HG02970 (cell line): ENCODE measurements around the gene GPATCH3.
"Not testable (repeated sequence)": the region's sequence is repeated elsewhere in the genome, so short reads cannot be mapped to it uniquely, and the experiment has no call there.

Experiments
- ATAC-seq: cut with Tn5 transposase; IDR thresholded peaks from one replicate; pipeline ENCODE4 v1.9.1; 2021; ENCODE audit warnings: mild to moderate bottlenecking, moderate library complexity, moderate number of reproducible peaks; ENCODE audit not compliant: unreplicated experiment, low FRiP score

Gene GPATCH3

DNA sequence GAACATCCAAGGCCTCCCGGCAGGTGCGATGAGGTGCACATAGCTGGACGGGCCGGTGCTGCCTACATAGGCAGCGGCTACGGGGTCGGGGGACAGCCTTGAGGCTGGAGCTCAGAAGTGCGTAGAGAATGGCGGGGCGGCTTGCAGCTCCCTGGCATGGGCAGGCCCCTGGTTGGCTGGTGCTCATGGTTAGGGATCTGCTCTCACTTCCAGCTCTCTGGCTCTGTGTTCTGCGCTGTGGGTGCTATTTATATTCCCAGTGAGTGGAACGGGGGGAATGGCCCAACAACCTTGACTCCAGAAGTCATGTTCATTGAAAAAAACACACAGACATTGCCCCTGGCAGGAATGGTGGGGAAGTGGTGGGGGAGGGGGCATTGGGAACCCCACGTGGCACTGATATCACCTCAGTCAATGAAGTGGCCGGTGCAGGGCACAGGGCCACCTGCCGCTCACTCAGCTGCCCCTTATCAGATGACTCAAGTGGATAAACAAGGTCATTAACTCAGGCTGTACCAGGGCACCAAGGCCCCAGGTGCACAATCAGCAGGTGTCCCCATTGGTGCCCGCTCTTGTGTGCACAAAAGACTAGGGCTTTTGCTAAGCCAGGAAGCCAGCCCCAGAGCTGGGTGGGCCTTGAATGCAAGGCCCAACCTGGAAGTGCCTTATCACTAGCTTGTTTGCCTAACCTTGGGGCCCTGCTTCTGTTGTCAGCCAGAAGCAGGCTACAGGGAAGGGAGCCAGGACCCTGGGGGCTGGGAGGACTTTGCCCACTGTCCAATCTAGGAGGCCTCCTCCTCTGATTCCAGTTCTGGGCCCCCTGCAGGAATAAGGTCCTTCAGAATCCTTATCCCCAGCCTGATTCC is 13.7 kb upstream of the GPATCH3 start, which contains the start of gene NR0B2:
Gene NR0B2, minus strand, starts transcription at position 222 of the 866 bp plus-strand sequence. Its CDS starts 35 bp downstream, at position 187.
- no peak for ATAC-seq

- no peak for ATAC-seq
Observed at GRCh38 chr1:26913389-26913753, 13.1 kb upstream of the GPATCH3 start.

DNA sequence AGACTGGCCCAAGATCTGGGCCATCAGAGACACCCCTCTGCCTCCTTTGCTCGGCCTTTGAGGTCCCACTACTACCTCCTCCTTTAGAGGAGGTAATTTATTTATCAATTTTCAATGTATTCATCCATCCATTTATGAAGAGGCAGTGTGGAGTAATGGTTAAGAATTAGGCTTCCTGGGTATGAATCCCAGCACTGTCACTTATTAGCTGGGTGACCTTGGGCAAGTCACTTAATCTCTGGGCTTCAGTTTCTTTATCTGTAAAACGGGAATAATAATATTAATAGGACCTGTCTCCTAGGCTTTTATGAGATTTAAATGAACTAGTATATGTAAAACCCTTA is 11.9 kb upstream of the GPATCH3 start:
- ATAC-seq: no peak

GRCh38 chr1:26911399-26912146 is 11.3 kb upstream of the GPATCH3 start:
- ATAC-seq: no peak

- ATAC-seq: no peak
Observed at GRCh38 chr1:26910343-26911160, 10.3 kb upstream of the GPATCH3 start.

GRCh38 chr1:26909951-26910342 is 9.7 kb upstream of the GPATCH3 start:
- ATAC-seq: no peak

- no peak for ATAC-seq
Observed at GRCh38 chr1:26907071-26907917, 7.0 kb upstream of the GPATCH3 start.

DNA sequence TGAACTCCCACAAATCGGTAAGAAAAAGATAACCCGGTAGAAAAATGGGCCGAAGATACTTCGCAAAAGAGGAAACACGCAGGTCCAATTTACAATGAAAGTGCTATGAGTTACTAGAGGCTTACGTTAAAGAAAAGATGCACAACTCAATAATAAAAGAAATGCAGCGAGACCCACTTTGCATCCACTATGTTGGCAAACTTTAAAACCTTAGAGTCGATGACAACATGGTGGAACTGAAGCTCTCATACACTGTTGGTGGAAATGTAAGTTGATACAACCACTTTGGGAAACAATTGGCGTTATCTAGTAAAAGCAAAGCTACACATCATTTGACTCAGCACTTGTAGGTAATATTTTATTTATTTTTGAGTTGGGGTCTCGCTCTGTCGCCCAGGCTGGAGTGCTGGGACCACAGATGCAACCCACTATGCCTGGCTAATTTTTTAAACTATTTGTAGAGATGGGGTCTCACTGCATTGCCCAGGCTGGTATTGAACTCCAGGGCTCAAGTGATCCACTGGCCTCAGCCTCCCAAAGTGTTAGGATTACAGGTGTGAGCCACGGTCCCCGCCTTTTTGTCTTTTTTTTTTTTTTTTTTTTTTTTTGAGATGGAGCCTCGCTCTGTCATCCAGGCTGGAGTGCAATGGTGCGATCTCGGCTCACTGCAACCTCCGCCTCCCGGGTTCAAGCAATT is 696 bp upstream of the GPATCH3 start:
- no peak for ATAC-seq

GRCh38 chr1:26897351-26897750 is 2.9 kb downstream of the GPATCH3 start:
- no peak for ATAC-seq

DNA sequence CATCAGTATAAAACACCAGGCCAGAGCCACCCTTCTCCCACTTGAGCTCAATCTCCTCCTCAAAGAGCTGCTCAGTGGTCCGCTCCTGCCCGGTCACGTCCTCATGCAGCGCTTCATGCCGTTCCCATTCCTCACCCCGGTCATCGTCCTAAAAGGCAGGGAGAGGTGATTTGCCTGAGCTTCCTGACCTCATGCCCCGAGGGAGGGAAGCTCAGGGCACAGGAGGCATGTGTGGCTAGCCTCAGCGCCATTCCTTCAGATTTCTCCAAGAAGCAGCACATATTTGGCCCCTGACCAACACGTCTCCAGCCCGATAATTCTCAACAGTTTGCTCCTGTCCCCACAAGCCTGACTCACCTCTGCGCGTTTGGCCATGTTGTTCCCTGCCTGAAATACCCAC is 6.0 kb downstream of the GPATCH3 start:
- ATAC-seq: no peak

DNA sequence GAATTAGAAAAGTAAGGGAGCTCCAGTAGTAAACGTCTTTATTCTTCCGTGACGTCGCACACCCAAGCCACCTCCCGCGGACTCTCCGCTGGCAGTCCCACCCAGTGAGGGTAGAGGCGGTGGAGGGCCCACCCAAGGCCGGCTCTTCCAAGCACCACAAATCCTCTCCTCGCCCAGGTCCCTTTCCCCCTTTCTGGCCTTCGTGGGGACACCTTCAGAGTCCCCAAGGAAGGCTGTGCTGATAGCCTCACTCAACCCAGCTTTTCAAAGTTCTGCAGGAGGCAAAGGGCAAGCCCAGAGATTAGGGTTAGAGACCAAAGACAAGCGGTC is 9.8 kb downstream of the GPATCH3 start:
- ATAC-seq: no peak

DNA sequence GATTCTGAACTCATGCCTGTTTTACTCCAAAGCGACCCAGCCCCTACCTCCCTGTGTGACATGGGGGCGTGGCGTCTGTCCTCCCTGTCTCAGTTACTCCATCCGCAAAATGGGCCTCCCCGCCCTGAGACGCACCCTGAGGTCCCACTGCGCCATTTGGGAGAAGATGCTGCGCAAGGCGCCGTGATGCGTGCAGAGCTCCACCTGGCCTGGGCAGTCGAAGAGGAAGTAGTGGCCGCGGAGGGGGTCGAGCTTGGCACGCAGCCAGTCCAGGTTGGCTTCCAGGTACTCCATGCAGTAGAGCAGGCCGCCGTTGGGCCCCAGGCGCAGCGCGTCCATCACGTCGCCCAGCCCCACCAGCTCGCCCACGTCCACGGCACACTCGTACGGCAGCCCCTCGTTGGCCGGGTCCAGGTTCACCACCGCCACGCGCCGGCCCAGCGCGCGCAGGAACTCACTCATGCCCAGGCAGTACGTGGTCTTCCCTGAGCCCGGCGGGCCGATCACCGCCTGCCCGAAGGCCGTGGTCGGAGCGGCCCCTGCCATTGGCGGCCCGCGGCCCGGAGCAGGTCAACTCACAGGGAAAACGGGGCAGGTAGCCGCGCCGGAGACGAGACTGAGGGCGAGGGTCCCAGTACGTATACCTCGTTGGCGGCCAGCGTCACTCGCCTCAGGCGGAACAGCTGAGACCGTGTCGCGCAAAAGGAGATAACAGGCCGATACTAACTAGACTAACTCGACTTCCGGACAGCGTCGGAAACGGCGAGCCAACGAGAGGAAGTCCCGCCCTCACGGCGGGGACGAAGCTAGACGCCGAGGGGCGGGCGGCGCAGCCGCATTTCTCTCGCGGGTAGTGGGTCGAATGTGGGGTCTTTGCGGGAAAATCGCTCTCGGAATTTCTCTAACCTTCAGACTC is 10.5 kb downstream of the GPATCH3 start, which contains the start of gene GPN2:
Gene GPN2, minus strand, starts transcription at position 733 of the 916 bp plus-strand sequence. Its CDS starts 187 bp downstream, at position 546.
- ATAC-seq: peak; percentile 77

GRCh38 chr1:26888231-26888630 is 12.0 kb downstream of the GPATCH3 start:
- no peak for ATAC-seq

DNA sequence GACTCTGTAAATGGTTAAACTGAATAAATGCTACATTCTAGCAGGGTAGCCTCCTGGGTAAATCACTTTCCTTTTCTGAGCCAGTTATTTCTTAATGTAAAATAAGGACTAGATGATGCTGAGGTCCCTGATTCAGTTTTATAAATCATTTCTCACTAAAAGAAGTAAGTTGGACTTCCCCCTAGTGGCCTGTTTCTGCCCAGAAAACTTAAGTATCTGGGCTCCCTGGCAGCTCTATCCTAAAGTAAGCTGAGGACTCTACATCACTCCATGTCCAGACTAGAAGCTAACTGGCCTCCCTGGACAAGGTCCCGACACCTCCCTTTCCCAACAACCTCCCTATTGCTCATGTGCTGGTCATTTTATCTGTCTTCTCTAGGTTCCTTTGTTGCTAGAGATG is 13.1 kb downstream of the GPATCH3 start:
- ATAC-seq: no peak

DNA sequence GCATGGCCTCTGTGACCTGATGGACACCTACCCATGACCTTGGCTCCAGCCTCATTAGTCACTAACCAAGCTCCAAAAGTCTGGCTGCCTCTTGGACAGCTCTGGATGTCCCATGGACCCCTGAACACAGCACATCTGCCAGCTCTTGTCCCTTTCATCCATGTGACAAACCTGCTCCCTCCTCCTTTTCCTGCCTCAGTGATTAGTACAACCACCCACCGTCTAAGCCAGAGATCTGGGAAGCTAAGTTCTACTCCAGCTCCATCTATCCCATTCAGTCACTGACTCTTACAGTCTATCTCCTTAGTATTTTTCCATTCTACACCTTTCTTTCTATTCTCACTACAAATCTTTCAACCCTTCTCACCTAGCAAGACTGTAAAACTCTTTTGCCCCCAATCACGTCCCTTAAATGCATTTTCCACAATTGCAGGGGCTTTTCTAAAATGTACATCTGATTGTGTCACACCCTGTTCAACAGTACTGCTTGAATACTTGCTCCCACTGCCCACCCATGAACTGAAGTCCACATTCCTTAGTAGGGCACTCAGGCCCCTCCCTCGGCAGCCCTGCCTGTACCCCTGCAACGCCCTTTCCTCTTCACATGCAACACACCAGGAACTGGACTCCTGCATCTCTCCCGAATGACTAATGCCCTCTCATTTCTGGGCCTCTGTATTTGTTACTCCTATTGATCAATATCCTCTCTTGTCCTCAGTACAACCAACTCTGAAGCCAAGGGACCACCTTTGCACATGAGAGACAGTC is 17.4 kb downstream of the GPATCH3 start:
- no peak for ATAC-seq

GRCh38 chr1:26881611-26882010 is 18.7 kb downstream of the GPATCH3 start:
- not testable (repeated sequence) for ATAC-seq

- ATAC-seq: no peak
Observed at GRCh38 chr1:26879793-26880192, 20.5 kb downstream of the GPATCH3 start.

- no peak for ATAC-seq
Observed at GRCh38 chr1:26877326-26877725, 22.9 kb downstream of the GPATCH3 start.
